Liver (tissue), 9 donors: Measurements from ENCODE around the gene CMTM5. TPM values are rescaled to one million over a fixed set of nuclear protein-coding genes. Genes with fewer than 3 reads are reported as not detected.

Experiments
- DNase-seq: peaks from one replicate; pipeline ENCODE4 v3.0.0-alpha.2; 2017; ENCODE audit warnings: low spot score
- H3K27ac ChIP-seq, 2 donors: one replicate each; pipeline ENCODE4 v1.7.0; 2013; ENCODE audit warnings: inconsistent platforms in 2 of 2, low read length in 2 of 2, control low read depth in 1 of 2, low read depth in 1 of 2, mild to moderate bottlenecking in 1 of 2
- H3K27me3 ChIP-seq, 4 donors: one replicate each; pipeline versions ENCODE4 v1.6.1 to v1.7.0; 2013; ENCODE audit warnings: low read length in 3 of 4, inconsistent platforms in 1 of 4, mild to moderate bottlenecking in 1 of 4, moderate library complexity in 1 of 4; ENCODE audit not compliant: control insufficient read depth in 4 of 4, insufficient read depth in 4 of 4
- H3K36me3 ChIP-seq, 4 donors: one replicate each; pipeline versions ENCODE4 v1.6.1 to v1.7.0; 2013; ENCODE audit warnings: low read length in 3 of 4, mild to moderate bottlenecking in 3 of 4, low read depth in 1 of 4, moderate library complexity in 1 of 4; ENCODE audit not compliant: control insufficient read depth in 4 of 4, insufficient read depth in 3 of 4
- H3K4me1 ChIP-seq, 4 donors: one replicate each; pipeline versions ENCODE4 v1.6.1 to v1.7.0; 2013; ENCODE audit warnings: low read length in 3 of 4, mild to moderate bottlenecking in 3 of 4, moderate library complexity in 1 of 4; ENCODE audit not compliant: control insufficient read depth in 4 of 4, insufficient read depth in 4 of 4
- H3K4me3 ChIP-seq, 3 donors: one replicate each; pipeline versions ENCODE4 v1.6.1 to v1.7.0; 2013; ENCODE audit warnings: low read length in 3 of 3, control low read depth in 1 of 3, low read depth in 1 of 3, mild to moderate bottlenecking in 1 of 3
- H3K9ac ChIP-seq, 2 donors: one replicate each; pipeline ENCODE4 v1.7.0; 2013; ENCODE audit warnings: low read length in 2 of 2, mild to moderate bottlenecking in 2 of 2, moderate library complexity in 2 of 2, control low read depth in 1 of 2, low read depth in 1 of 2
- H3K9me3 ChIP-seq, 4 donors: one replicate each; pipeline versions ENCODE4 v1.6.1 to v1.7.0; 2013; ENCODE audit warnings: low read length in 3 of 4; ENCODE audit not compliant: control insufficient read depth in 4 of 4
- ATF3 ChIP-seq: IDR thresholded peaks from 2 replicates; pipeline ENCODE4 v1.6.1; 2016; ENCODE audit warnings: antibody characterized with exemption
- CTCF ChIP-seq: fragments of 150-350 bp; IDR thresholded peaks from 2 replicates; pipeline ENCODE4 v1.5.1; 2017; ENCODE audit warnings: improper control_type of control experiment, low read depth, low read length; ENCODE audit not compliant: missing input control
- EGR1 ChIP-seq, 2 donors: IDR thresholded peaks; 2 replicates each; pipeline ENCODE4 v1.6.1; 2016 to 2018; ENCODE audit warnings: antibody characterized with exemption in 2 of 2, low read depth in 2 of 2
- HNF4A ChIP-seq, 2 donors: conservative IDR thresholded peaks; 2 replicates each; pipeline ENCODE4 v1.6.1; 2016; ENCODE audit warnings: antibody characterized with exemption in 2 of 2, mild to moderate bottlenecking in 2 of 2
- HNF4G ChIP-seq: IDR thresholded peaks from 2 replicates; pipeline ENCODE4 v1.6.1; 2016; ENCODE audit warnings: antibody characterized with exemption
- MAX ChIP-seq: IDR thresholded peaks from 2 replicates; pipeline ENCODE4 v1.6.1; 2016; ENCODE audit warnings: antibody characterized with exemption
- REST ChIP-seq: IDR thresholded peaks from 2 replicates; pipeline ENCODE4 v1.6.1; 2016; ENCODE audit warnings: antibody characterized with exemption, mild to moderate bottlenecking
- RXRA ChIP-seq, 2 donors: IDR thresholded peaks; 2 replicates each; pipeline ENCODE4 v1.6.1; 2017 to 2018; ENCODE audit warnings: antibody characterized with exemption in 2 of 2, mild to moderate bottlenecking in 1 of 2
- SP1 ChIP-seq: IDR thresholded peaks from 2 replicates; pipeline ENCODE4 v1.6.1; 2018; ENCODE audit warnings: antibody characterized with exemption, mild to moderate bottlenecking
- TAF1 ChIP-seq: conservative IDR thresholded peaks from 2 replicates; pipeline ENCODE4 v1.6.1; 2016; ENCODE audit warnings: antibody characterized with exemption, mild to moderate bottlenecking
- ZBTB33 ChIP-seq: IDR thresholded peaks from 2 replicates; pipeline ENCODE4 v1.6.1; 2016; ENCODE audit warnings: antibody characterized with exemption
- WGBS: extraction: QIAGEN DNeasy Blood & Tissue Kit; methylation state at CpG from one replicate; pipeline ENCODE4 v1.1.7; 2013; 5-methylcytosine and 5-hydroxymethylcytosine counted together
- polyA plus RNA-seq, 2 donors: library from polyadenylated mRNA; stranded (reverse) in 1 of 2; unstranded in 1 of 2; fragments of 200-250 nt in 1 of 2; fragments of >200 nt in 1 of 2; fragmentation: Nextera tagmentation in 1 of 2; extraction: Ambion mirVana in 1 of 2; gene quantifications; one replicate each; pipeline versions ENCODE4 v1.2.1 to v1.2.3, GENCODE V29; 2013 to 2015
- total RNA-seq, 2 donors: library from RNA; depleted of rRNA; stranded (reverse); fragments of >200 nt; gene quantifications; one replicate each; pipeline ENCODE4 v1.2.3, GENCODE V29; 2014
- donor health status: healthy.
- donor health status: healthy.
- donor health status: healthy.
- donor health status: healthy.
- donor health status: healthy.

CMTM5 gene
- total and polyA plus RNA-seq, 4 donors: 0.22 to 5.5 TPM; not detected in 2

- Histone ChIP-seq H3K4me3 (peak within 1 kb of the TSS in 1 of 3 donors; percentile 37), H3K9ac (no peak within 1 kb of the TSS), H3K9me3 (no peaks in the 10 kb centered on the region), H3K4me1 (peaks cover 2 to 12% (median 9%) of the 10 kb centered on the region in 4 donors), H3K36me3 (no peaks in the 10 kb centered on the region), H3K27me3 (peaks cover 0 to 8% (median 6%) of the 10 kb centered on the region in 4 donors), H3K27ac (peak within 1 kb of the TSS; percentile 54 to 62)
- 3% methylated on average over 74 of the region's 74 CpGs for WGBS
- DNase-seq: no peak
- TF ChIP-seq ZBTB33 (no peak), HNF4A (conservative IDR thresholded peaks at IDR 0.05) (no peak)
Measured at GRCh38 chr14:23365036-23365731, 11.7 kb upstream of the CMTM5 start, which contains the start of gene EFS. TSS of gene EFS (minus strand) at chr14:23365172. CDS start at chr14:23365025, 147 bp downstream.

GRCh38 chr14:23365732-23366425 is 11.0 kb upstream of the CMTM5 start:
- peaks cover 2 to 12% (median 9%) of the 10 kb centered on the region in 4 donors for H3K4me1 ChIP-seq
- no peak overlapping the region for H3K9ac ChIP-seq

More at GRCh38 chr14:23365732-23366425, 11.0 kb upstream of the CMTM5 start:
- peak overlapping the region in 1 of 3 donors; percentile 37 for H3K4me3 ChIP-seq
- no peak for DNase-seq
- TF ChIP-seq SP1 (no peak), ZBTB33 (no peak), RXRA (IDR thresholded peaks at IDR 0.05) (no peak), MAX (no peak), TAF1 (no peak), EGR1 (IDR thresholded peaks at IDR 0.05; ENCODE audit: low read depth in 2 of 2) (no peak), HNF4G (no peak), CTCF (no peak), HNF4A (conservative IDR thresholded peaks at IDR 0.05) (no peak), REST (no peak), ATF3 (no peak)
- peak overlapping the region; percentile 54 to 56 for H3K27ac ChIP-seq
- peaks cover 0 to 8% (median 6%) of the 10 kb centered on the region in 4 donors for H3K27me3 ChIP-seq
- H3K9me3 ChIP-seq: no peaks in the 10 kb centered on the region
- 4% methylated on average over 51 of the region's 51 CpGs for WGBS
- H3K36me3 ChIP-seq: no peaks in the 10 kb centered on the region
